Daoy (cell line): Measurements from ENCODE around the gene UTRN. TPM values are rescaled to one million over a fixed set of nuclear protein-coding genes. Genes with fewer than 3 reads are reported as not detected.
A peak's percentile ranks its signal among the peaks of the same experiment; 100 is the strongest.

Experiments used
- DNase-seq: peaks from one replicate; pipeline ENCODE4 v3.0.0-alpha.2; 2015; ENCODE audit warnings: low read depth
- total RNA-seq: library from RNA; depleted of rRNA; stranded (reverse); fragments of >200 nt; shearing (Covaris generic); gene quantifications from 2 replicates; pipeline ENCODE4 v1.2.3, GENCODE V29; 2014; rRNA removed

UTRN gene
- total RNA-seq: 26.9 and 34.1 TPM in 2 replicates

DNA sequence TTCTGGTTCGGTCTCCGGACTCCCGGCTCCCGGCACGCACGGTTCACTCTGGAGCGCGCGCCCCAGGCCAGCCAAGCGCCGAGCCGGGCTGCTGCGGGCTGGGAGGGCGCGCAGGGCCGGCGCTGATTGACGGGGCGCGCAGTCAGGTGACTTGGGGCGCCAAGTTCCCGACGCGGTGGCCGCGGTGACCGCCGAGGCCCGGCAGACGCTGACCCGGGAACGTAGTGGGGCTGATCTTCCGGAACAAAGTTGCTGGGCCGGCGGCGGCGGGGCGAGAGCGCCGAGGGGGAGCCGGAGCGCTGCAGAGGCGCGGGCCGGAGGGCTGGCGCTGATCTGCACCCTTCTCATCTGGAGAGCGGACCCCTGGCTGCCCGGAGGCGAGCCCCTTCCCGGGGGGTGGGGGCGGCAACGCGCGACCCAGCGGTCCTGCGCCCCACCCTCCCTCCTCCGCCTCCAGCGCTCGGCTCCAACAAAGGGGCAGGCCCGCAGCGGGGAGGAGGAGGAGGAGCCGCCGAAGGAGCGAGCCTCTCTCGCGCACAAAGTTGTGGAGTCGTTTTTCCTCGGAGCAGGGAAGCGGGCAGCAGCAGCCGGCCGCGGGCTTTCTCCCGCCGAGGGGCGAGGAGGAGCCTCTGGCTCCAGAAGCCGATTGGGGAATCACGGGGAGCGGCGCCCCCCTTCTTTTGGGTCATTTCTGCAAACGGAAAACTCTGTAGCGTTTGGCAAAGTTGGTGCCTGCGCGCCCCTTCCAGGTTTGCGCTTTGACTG is at the start of gene UTRN:
Gene UTRN (plus strand): TSS at position 553 of the 765 bp plus-strand sequence. CDS start 6,494 bp downstream, outside the sequence.
- DNase-seq: peak; percentile 94

DNA sequence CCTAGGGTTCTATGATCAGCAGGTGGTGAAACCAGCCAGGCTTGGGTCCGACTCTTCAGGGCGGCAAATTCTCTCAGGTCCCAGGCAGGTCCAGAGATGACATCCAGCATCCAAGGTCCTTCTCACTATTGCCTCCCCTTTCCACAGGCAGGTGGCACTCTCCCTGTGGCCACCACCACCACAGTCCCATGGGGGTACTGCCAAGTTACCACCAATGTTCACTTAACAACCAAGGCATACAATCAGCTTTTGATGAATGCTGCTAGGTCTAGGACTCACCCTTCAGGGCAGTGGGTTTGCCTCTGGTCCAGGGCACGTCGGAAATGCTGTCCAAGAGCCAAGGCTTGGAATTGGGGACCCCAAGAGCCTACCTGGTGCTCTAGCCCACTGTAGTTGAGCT is 40.4 kb upstream of the UTRN start:
- DNase-seq: no peak

DNA sequence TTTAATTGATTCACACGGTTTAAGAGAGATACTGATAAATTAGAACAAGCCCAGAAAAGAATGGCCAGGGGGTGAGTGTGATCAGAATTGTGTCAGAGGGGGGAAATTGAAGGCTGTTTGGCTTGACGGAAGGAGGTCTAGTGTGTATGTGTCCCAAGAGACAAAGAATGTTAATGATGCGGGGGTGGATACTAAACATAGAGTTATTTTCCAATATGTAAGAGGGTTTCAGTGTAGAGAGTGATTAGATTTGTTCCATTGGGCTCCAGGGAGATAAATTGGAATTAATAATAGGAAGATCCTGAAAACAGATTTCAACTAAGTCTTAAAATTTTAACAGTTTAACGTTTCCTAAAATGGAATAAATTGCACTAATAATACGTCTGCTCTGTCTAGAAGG is 38.1 kb upstream of the UTRN start:
- no peak for DNase-seq

DNA sequence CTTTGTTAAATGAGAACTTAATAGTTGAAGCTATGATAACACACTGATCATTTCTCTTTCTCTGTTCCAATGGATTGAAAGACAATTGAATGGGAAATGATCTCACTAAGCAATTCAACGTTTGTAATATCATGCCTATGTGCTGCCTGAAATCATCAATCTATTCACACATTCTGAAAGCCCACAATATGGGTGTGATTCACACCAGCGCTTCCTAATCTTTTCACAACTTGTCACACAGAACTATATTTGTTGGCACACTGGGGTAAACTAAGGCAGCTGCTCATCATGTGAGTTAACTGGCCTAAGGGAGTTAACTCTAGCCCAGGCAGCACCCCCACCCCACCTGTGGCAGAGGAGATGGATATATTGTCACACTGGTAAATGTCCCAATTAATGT is 37.1 kb upstream of the UTRN start:
- no peak for DNase-seq

DNA sequence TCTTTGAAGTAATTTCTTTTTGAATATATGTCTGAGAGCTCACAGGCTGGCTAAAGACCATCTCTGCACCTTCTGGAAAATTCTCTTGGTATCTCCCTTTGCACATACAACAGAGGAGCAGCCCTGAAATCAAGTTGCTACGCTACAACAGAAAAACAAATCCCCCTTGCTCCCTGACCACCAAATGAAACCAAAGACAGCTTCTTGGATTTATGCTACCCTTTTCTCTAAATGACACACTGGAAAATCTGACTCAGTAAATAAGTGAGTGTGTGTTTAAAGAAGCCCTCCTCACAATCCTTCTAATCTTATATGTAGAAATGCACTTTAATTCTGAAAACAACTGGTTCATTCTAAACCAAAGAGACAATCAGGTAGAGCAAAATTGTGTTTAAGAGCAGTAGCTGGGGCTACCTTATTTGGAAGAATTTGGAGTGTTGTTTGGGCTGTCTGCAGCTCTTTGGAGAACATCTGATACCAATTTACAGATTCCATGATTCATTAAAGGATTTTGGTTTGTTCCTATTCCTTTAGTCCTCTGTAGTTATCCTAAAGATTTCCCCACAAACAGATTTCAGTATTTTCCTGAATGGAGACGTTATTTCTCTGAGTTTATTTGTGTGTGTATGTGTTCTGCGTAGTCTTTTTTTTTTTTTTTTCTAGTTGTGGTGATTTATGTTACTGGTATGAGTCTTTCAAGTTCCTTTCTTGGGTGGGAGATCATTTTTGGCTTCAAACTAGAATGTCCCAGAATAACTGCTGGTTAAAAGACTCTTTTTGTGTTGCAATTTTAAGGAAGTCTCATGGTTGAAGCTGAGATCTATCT is 36.4 kb upstream of the UTRN start:
- peak; percentile 28 for DNase-seq

DNA sequence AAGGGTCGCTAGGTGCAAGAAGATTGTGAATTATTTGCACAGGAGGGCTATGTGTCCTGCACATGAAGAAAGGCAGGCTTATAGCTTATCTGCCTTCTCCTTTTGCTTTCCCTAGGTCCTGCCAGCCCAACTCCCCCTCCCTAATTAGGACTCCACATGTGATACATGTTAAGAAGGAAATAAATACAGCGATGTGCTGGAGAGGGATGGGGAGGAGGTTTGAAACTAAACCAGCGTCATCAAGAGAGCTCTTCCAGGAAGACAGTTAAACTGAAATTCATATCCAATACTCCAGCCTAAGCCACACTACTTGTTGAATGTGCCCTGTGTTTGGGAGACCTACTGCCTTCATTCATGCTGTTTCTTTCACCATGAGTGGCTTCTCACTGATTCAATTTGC is 34.9 kb upstream of the UTRN start:
- DNase-seq: no peak

DNA sequence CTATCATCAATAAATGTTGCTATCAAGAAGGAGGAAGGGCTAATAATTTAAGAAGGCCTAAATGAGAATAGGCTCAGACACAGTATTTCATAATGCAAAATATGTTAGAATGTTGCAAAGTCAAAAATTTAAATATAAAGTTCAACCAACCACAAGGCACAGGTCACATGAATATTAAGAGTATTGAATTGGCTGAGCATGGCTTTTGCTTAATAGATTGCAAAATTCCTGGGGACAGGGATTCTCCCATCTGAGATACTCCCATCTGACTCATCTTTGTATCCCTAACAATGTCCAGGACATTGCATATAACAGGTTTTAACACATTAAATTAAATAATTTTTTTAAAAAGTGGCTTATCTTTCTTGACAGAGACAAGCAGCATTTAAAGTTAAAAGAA is 32.9 kb upstream of the UTRN start:
- no peak for DNase-seq

DNA sequence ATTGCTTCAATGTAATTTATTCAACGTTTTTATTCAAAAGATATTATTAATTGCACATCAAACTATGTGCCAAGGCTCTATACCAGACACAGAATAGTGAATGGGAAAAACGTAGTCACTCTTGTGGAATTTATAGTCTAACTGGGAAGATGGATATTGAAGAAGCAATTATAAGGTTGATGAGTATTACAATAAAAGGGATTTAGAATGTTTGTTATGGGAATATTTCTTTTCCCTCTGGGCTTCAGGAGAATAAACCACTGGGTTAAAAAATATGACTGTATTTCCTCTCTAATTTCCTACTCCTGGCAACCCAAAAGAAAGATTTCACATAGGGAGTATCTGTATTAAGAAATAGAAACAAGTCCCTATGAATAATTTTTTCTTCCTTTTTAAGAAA is 25.1 kb upstream of the UTRN start:
- DNase-seq: no peak

DNA sequence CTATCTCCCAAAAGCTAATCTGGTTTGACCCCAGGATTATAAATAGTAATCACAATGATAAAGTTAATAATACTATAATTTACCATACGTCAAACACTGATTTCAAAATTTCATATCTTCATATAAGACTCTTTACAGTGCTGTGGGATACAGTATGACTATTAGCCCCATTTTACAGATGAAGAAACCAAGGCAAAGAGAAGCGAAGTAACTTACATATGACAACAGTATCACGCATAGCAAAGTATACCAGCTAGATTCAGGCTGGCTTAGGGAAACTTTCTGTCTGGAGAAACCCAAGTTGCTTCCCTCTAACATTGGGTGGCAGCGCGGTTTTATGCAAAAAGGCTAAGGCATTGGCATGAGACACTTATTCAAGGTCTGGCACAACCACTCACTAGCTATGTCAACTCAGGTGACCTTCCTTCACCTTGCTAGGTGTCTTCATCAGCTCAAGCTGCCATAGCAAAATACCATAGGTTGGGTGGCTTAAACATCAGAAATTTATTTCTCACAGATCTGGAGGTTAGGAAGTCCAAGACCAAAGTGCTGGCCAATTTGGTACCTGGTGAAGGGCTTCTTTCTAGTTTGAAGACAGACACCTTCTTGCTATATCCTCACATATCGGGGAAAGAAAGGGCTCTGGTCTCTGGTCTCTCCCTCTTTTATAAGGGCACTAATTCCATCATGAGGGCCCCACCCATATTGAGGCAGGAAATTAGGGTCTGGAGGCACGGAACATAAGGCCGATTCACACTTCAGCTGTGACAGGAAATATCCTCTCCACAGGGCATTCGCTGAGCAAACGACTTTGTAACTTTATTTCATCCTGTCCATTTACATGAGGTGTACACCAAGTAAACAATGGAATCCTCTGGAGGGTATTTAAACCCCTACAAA is 22.4 kb upstream of the UTRN start:
- DNase-seq: no peak

DNA sequence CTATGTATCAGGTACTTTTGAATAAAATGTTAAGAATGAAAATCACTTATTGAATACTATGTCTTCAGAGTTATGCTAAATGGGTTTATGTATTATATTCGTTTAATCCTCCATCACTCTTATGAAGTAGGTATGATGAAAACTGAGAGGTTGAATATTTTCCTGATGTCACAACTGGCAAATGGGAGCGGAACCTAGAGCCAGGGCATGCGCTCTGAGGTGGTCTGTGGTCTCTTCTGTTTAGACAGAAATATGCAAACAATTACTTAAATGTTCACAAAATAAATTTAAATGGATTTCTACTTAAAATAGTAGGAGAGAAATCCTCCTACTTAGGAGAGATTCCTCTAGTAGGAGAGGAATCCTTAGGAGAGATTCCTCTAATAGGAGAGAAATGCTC is 21.3 kb upstream of the UTRN start:
- no peak for DNase-seq

DNA sequence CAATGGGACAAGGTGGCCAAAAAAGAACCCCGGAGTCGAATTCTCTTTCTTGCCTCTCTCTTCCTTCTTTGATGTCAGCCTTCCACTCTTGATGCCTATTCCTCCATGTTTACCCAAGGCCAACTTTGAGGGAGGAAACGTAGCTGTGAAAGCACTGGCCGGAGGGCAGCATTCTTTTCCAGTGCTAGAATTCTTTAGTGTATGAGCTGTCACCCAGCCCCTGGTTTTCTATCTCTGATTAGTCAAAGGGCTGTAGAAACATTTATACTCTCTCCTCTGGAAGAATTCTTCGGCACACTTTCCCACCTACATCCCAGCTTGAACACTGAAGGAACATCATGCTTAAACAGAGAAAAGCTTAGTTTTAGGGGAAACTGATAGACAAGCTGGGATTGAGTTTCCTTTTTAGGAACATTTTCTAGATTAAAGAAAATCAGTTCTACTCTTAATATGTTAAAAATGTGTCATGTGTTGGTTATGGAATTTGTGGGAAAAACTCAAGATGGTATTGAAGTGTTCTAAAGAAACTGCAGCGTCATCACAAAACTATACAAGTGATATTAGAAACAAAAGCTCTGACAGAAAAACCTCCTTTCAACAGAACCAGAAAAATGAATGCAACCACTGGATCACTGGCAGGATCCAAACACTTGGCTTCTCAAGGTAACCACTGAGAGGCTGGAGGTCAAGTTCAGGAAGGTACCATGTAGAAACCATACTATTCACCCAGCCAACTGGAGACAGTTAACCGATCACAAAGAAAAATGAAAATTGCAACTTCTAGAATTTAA is 20.7 kb upstream of the UTRN start:
- peak; percentile 96 for DNase-seq

DNA sequence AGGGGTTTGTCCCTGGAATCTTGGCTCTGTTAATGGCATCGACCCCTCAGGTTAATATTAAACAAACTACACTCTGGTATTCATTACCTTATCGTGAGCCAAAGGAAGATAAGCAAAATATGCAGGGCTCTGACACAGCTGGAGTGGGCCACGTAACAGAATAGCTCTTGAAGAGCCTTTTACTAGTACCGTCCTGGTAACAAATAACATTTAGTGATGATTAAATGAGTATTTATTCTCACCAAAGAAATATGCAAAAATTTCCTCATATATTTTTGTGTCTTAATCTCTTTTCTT is 20.1 kb upstream of the UTRN start:
- peak; percentile 73 for DNase-seq

DNA sequence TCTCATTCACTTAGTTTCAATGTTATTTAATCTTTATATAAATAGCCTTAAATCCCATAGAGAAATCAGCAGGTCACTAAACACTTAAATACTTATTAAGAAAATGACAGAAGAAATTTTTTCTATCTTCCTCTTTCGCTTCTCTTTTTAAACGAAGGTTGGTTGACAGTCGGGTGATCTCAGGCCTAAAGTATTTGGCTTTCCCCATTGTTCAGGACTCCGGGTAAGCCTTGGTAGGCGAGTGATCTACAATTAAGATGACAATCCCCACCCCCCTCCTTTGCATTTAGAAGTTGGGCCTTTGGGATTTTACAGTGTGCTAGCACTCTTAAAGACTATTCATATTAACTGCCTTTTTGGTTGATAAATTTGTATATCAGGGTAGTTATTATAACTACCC is 19.7 kb upstream of the UTRN start:
- peak; percentile 90 for DNase-seq

DNA sequence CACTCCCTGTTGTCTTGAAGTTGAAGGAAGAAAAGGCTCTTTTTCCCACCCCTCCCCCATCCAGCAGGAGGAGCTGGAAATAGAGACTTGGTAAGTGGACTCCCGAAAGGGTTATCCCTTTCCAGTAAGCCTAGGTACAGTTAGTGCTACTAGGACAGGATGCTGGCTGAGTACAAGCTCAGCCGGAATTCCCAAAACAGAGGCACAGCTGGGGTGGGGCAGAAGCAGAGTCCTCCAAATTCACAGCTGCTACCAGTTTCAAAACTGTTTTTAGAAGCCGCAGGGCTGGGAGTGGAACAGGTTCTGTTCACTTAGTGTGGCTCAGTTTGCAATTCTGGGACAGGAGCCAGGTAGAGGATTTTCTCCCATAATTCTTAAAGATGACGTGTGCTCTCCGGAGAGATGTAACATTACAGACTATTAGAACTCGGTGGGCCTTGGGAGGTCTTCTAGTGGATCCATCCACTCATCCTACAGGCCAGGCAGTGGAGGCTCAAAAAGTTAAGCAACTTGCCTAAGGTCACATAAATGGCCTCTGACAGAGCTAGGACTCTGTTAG is 19.0 kb upstream of the UTRN start:
- DNase-seq: peak; percentile 85

DNA sequence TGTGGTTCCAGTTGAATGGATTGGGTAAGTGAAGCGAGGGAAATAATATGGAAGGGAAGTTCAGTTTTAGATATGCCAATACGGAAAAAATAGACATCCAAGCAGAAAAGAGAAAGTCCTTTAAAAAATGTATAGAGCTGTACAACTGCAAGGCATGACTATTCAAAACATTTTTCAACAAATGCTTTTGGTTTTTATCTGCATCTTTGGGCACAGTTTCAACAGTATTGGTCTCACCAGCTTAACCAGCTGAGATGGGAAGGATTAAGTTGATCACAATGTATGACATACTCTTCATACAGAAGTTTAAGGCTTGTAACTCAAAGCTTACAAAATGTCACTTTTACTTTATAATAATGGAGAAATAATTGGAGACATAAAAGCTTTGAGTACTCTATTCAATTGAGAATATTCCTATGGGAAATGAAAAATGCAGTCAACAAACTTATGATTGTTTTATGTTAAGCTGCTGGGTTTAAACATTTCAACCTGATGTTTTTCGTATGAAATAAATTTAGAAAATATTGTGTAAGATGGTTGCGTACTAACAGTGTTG is 16.3 kb upstream of the UTRN start:
- DNase-seq: no peak

DNA sequence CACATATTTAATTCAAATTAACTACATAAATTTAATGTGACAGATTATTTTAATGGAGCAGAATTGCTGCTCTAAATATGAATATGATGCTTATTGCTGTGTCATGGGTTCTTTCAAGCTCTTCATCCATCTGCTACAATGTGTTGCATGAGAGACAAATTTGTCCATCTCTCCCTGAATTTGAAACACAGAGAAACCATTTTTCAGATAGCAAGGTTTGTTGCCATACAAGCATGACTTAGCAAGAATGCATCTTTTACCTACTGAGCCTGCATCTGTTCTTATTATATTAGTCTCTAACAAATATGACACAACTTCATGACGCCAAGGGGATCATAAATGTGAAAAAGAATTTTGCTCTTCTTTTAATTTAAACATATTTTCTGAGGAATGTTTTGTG is 8.0 kb upstream of the UTRN start:
- DNase-seq: no peak

DNA sequence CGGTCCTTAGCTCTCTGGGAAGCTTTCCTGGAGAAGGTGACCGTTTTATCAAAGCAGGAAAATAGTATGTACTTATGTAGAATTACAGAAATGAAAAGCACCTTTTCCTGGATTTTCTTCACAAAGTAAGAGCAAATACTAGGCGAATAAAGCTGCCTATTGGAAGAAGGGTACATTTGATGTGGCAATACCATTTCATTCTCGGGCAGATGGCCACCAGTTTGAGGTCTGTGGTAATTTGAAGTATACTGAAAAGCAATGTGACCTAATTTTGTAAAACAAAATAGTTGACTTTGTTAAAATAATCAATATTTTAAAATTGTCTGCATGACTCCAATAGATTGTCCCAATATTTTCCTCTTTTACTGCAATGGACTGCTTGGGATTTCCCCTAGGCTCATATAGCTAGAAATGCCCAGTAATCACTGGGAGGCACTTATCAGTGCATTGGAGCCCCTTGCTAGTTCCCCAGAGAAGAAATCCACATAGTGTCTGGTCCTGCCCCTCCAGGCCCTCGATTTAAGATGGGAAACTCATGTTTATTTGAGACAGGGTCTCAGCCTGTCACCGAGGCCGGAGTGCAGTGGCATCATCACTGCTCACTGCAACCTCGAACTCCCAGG is 7.4 kb upstream of the UTRN start:
- DNase-seq: no peak

DNA sequence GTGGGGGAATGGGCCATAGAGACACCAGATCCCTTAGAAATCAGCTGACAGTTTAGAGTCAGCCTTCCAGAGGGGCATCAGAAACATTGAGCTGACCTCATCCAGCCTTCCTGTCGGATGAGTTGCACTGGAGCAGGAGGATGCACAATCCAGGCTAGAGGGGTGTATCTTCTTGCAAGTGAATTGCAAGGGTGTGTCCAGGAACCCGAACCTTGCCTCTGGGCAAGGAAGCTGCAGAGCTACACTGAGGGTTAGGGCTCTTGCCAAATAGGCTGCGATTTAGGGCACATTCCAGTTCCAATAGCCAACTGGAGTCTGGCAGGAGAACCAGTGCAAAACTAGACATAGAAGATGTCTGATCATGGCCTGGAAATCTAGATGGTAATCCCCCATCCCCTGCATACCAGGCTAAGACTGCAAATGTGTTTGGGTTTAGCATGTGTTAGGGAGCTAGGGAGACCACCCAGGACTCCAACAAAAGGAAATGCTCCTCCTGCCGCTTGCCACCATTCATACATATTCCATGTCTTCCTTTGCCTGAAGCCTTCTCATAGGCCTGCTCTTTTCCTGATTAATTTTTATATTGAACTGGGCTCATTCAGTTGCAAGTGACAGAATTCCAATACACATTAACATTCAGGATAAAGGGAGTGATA is 6.3 kb upstream of the UTRN start:
- DNase-seq: peak; percentile 33

DNA sequence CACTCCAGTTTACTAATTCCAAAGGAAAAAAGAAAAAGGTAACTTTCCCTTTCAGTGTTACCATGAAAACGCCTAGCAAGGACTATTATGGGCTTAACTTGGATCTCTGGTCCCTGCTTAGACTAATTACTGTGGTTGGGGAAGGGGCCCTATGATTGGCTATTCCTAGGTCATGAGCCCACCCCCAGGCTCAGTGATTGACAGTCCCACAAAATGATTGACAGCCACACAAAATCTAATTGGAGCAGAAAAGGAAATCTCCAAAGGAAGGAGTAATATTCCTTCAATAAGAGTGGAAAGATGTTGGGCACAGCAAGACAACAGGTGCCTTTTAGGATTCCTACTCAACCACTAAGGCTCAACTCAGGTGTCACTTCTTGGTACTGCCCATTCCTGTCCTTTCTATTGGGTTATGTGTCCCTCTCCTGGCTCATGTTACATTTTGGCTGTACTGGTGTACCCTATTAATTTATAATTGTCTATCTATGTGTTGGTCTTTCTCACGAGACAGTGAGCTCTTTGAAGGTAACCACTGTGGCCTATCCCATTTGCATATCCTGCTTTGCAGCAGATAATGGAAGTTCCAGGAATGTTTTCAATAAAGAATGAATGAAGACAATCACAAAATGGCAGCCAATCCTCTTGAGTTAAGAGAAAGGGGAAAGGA is 5.5 kb upstream of the UTRN start:
- no peak for DNase-seq
